Heart left ventricle (tissue), 13 donors: Measurements from ENCODE around the gene IL1RAP.

Experiments used
- POLR2A ChIP-seq, 2 donors: fragments of 450-650 bp; IDR thresholded peaks; one replicate each; pipeline ENCODE4 v1.6.1; 2017; ENCODE audit warnings: antibody characterized with exemption in 2 of 2, mild to moderate bottlenecking in 2 of 2, moderate library complexity in 2 of 2
- TF ChIP-seq, protein P1 (sequence below), 12 donors: fragments of 200-600 bp; sonication (generic) in 4 of 12; IDR thresholded peaks; one replicate each; pipeline versions ENCODE4 v1.5.0 to v1.8.0; 2018 to 2022; ENCODE audit warnings: antibody characterized with exemption in 12 of 12, mild to moderate bottlenecking in 5 of 12
- donor health status: ischemic (EF 13 %, LVEDD 7.1; RV severe dilation, severe dysfunction).
- donor health status: DM: no; HTN: yes; CAD: no.
- donor health status: DM: no; HTN: no; CAD: no.
- donor health status: ischemic (EF 25% LVEDD 6.9; RV normal size, moderate dysfunction).
- donor health status: ischemic (EF 25% LVEDD 5.7; RV mildly dilated, moderate dysfunction).
- donor health status: ischemic (EF 35%, LVEDD 5.7; RV mildly dilated, moderate dysfunction).
- donor health status: nonischemic (EF 11% LVEDD 7.7; RV severe dilation, severe dysfunction).
- donor health status: DM: yes; HTN: yes; CAD: no.
- donor health status: PGD.
- donor health status: ischemic (EF 29% LVEDD 5.4; RV normal size, mild dysfunction).
- donor health status: nonischemic (EF 23%, LVEDD 6.1; RV moderate dilation, normal function).

- TF ChIP-seq, protein P1, sequence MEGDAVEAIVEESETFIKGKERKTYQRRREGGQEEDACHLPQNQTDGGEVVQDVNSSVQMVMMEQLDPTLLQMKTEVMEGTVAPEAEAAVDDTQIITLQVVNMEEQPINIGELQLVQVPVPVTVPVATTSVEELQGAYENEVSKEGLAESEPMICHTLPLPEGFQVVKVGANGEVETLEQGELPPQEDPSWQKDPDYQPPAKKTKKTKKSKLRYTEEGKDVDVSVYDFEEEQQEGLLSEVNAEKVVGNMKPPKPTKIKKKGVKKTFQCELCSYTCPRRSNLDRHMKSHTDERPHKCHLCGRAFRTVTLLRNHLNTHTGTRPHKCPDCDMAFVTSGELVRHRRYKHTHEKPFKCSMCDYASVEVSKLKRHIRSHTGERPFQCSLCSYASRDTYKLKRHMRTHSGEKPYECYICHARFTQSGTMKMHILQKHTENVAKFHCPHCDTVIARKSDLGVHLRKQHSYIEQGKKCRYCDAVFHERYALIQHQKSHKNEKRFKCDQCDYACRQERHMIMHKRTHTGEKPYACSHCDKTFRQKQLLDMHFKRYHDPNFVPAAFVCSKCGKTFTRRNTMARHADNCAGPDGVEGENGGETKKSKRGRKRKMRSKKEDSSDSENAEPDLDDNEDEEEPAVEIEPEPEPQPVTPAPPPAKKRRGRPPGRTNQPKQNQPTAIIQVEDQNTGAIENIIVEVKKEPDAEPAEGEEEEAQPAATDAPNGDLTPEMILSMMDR (IDR thresholded peaks at IDR 0.05), result no peak
- TF ChIP-seq POLR2A (IDR thresholded peaks at IDR 0.05), result no peak
Measured at GRCh38 chr3:190593075-190593474, 79.2 kb downstream of the IL1RAP start.
